IgD-negative memory B cell (primary cell): ENCODE results near the gene RASSF5. TPM values are rescaled to one million over a fixed set of nuclear protein-coding genes. Genes with fewer than 3 reads are reported as not detected.
A peak's percentile ranks its signal among the peaks of the same experiment; 100 is the strongest.

Experiments used
- H3K27ac Mint-ChIP-seq, 3 donors: one replicate each; pipeline ENCODE4 v1.8.0; 2020 to 2022; ENCODE audit warnings: mild to moderate bottlenecking in 3 of 3, mixed read lengths in 3 of 3, moderate library complexity in 1 of 3
- H3K27me3 Mint-ChIP-seq: one replicate; pipeline ENCODE4 v1.8.0; 2021; ENCODE audit warnings: mixed read lengths
- H3K36me3 Mint-ChIP-seq: one replicate; pipeline ENCODE4 v1.8.0; 2020; ENCODE audit warnings: mild to moderate bottlenecking, mixed read lengths
- H3K4me1 Mint-ChIP-seq, 3 donors: one replicate each; pipeline ENCODE4 v1.8.0; 2020 to 2022; ENCODE audit warnings: mixed read lengths in 3 of 3, mild to moderate bottlenecking in 1 of 3
- H3K4me3 Mint-ChIP-seq, 4 donors: one replicate each; pipeline ENCODE4 v1.8.0; 2020 to 2022; ENCODE audit warnings: mild to moderate bottlenecking in 4 of 4, mixed read lengths in 4 of 4, moderate library complexity in 3 of 4
- H3K9me3 Mint-ChIP-seq, 3 donors: one replicate each; pipeline ENCODE4 v1.8.0; 2020 to 2021; ENCODE audit warnings: mixed read lengths in 3 of 3, mild to moderate bottlenecking in 1 of 3
- polyA plus RNA-seq: library from polyadenylated mRNA; unstranded; fragments of 300-500 nt; fragmentation: Illumina TruSeq; gene quantifications from one replicate; pipeline ENCODE4 v1.2.3, GENCODE V29; 2021

The RASSF5 gene
- polyA plus RNA-seq, 1 donor from 2014 or later: 130 TPM

DNA sequence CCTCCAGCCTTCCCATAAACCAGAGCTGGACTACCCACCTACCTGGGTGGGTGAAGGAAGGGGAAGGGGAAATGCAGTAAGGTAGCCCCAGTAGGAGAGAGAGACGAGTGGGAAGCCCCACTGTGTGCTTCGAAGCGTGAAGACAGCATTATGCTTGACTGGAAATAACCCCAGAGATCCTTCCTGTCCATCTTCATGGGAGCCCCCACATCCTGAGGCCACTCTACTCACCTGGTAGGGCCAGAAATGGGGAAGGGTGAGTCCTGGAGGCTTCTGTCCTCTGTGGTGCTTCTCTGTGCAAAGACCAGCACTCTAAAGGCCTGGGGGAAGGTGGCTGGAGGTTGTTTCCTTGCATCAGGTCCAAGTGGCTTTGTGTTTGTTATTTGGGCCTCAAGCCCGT is 10.0 kb upstream of the RASSF5 start:
- no peaks in the 10 kb centered on the region for H3K9me3 Mint-ChIP-seq
- peak overlapping the region; percentile 4 to 91 (median 90) for H3K27ac Mint-ChIP-seq
- H3K4me1 Mint-ChIP-seq: peaks cover 35 to 36% (median 36%) of the 10 kb centered on the region in 3 donors
- peak overlapping the region in 2 of 4 donors; percentile 79 to 90 for H3K4me3 Mint-ChIP-seq
- peaks cover 1% of the 10 kb centered on the region for H3K27me3 Mint-ChIP-seq
- no peaks in the 10 kb centered on the region for H3K36me3 Mint-ChIP-seq

DNA sequence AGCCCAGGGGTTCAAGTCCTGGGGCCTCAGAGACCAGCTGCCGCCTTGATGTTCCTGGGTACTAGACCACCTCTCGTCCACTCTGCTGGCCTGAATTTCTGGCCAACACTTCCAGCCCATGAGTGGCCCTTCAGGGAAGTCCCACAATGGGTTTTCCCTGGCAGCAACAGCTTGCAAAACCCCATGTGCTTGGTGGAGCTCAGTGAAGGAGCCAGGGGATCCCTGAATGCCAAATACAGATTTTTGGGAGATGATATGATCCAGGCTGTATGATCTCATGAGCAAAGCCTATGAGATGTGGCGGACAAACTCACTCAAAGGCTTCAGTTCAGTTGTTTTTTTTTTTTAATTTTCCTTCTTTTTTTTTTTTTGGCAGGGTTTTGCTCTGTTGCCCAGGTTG is 9.6 kb upstream of the RASSF5 start:
- Mint-ChIP-seq H3K4me1 (peaks cover 35 to 36% (median 36%) of the 10 kb centered on the region in 3 donors), H3K9me3 (no peaks in the 10 kb centered on the region), H3K27me3 (peaks cover 1% of the 10 kb centered on the region), H3K36me3 (no peaks in the 10 kb centered on the region), H3K27ac (peak overlapping the region in 2 of 3 donors; percentile 59 to 90), H3K4me3 (no peak overlapping the region)

DNA sequence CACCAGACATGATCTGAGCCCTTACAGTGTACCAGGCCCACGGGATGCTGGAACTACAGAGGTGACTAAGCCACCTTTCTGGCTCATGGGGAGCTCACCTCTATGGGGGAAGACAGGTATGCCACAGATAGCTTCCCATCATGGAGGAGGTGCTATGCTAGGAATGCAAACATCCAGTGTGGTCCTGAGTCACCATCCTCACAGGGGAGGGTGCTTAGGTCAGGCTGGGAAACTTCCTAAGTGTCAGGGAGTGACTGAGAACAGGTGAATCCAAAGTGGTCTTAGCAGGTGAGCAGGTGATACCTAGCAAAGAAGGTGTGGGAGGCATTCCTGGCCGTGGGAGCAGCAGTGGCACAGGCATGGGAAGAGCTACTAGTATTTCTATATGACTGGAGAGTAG is 8.6 kb upstream of the RASSF5 start:
- Mint-ChIP-seq H3K27ac (peak overlapping the region in 1 of 3 donors; percentile 90), H3K9me3 (no peaks in the 10 kb centered on the region), H3K4me1 (peaks cover 35 to 42% (median 36%) of the 10 kb centered on the region in 3 donors), H3K27me3 (peaks cover 1% of the 10 kb centered on the region), H3K36me3 (no peaks in the 10 kb centered on the region), H3K4me3 (peak overlapping the region in 2 of 4 donors; percentile 3 to 7)

DNA sequence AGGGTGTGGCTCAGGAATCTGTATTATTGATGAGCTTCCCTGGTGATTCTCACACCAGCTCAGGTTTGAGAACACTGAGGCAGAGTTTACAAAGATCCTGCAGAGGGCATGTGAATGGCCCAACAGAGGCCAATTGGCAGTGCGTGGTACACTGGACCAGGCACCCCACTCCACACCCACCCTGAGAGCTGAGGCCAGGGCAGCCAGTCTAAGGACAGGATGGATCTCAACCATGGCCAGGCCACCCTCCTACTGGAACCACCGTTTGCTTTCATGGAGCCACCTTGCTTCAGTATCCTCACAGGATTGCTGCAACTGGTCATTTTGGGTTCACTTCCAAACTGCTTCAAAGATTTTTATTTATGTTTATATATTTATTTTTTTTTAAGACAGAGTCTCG is 7.3 kb upstream of the RASSF5 start:
- H3K4me1 Mint-ChIP-seq: peaks cover 36 to 46% (median 36%) of the 10 kb centered on the region in 3 donors
- H3K27ac Mint-ChIP-seq: no peak overlapping the region
- no peak overlapping the region for H3K4me3 Mint-ChIP-seq
- no peaks in the 10 kb centered on the region for H3K9me3 Mint-ChIP-seq
- no peaks in the 10 kb centered on the region for H3K36me3 Mint-ChIP-seq
- peaks cover 1% of the 10 kb centered on the region for H3K27me3 Mint-ChIP-seq

DNA sequence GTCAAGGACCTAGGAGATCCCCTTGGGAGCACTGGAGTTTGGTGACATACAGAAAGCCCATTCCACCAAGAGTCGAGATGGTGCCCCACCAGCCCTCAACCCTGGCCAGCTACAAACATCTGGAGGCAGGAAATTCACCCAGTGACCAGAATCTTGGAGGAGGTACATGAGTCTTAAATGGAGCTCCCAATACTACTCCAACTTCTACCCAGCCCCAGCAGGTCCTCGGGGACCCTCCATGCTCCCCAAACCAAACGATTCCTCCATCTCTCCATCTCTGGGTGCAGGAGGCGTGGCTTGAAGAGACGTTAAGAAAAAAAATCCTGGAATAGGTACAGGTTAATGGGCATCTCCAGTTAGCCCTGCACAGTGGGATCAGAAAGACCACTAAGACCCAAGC is 5.5 kb upstream of the RASSF5 start:
- no peak overlapping the region for H3K4me3 Mint-ChIP-seq
- H3K36me3 Mint-ChIP-seq: no peaks in the 10 kb centered on the region
- peaks cover 2% of the 10 kb centered on the region for H3K27me3 Mint-ChIP-seq
- peaks cover 17 to 37% (median 26%) of the 10 kb centered on the region in 3 donors for H3K4me1 Mint-ChIP-seq
- H3K9me3 Mint-ChIP-seq: no peaks in the 10 kb centered on the region
- peak overlapping the region in 1 of 3 donors; percentile 19 for H3K27ac Mint-ChIP-seq

- peaks cover 12 to 31% (median 21%) of the 10 kb centered on the region in 3 donors for H3K4me1 Mint-ChIP-seq
- H3K27ac Mint-ChIP-seq: peak overlapping the region in 1 of 3 donors; percentile 19
- no peak overlapping the region for H3K4me3 Mint-ChIP-seq
- peaks cover 2% of the 10 kb centered on the region for H3K27me3 Mint-ChIP-seq
- H3K9me3 Mint-ChIP-seq: no peaks in the 10 kb centered on the region
- H3K36me3 Mint-ChIP-seq: no peaks in the 10 kb centered on the region
Measured at GRCh38 chr1:206502403-206502802, 4.9 kb upstream of the RASSF5 start.

DNA sequence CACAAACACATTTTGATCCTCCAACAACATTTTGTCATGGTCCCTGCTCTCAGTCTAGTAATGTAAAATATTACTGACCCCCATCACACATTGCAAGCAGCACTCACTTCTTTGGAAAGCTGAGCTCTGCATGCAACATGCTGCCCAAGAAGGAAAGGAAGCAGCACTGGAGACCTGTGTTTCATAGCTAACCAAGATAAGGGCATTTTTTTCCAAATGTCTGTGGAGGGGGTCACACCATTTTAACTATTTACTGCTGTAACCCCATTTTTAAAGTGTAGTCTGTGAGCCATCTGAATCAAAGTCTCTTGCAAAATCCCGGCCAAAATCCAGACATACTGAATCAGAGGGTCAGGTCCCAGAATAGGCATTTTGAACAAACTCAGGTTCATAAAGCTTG is 4.5 kb upstream of the RASSF5 start:
- Mint-ChIP-seq H3K27ac (no peak overlapping the region), H3K4me1 (peaks cover 9 to 31% (median 17%) of the 10 kb centered on the region in 3 donors)

GRCh38 chr1:206503591-206504362 is 3.6 kb upstream of the RASSF5 start:
- Mint-ChIP-seq H3K4me3 (peak overlapping the region in 1 of 4 donors; percentile 52), H3K27me3 (peaks cover 5% of the 10 kb centered on the region), H3K4me1 (peaks cover 3 to 28% (median 13%) of the 10 kb centered on the region in 3 donors), H3K36me3 (no peaks in the 10 kb centered on the region), H3K9me3 (no peaks in the 10 kb centered on the region), H3K27ac (peak overlapping the region in 1 of 3 donors; percentile 32)

More for the DNA sequence above, 4.5 kb upstream of the RASSF5 start:
- Mint-ChIP-seq H3K27me3 (peaks cover 2% of the 10 kb centered on the region), H3K9me3 (no peaks in the 10 kb centered on the region), H3K4me3 (no peak overlapping the region), H3K36me3 (no peaks in the 10 kb centered on the region)

DNA sequence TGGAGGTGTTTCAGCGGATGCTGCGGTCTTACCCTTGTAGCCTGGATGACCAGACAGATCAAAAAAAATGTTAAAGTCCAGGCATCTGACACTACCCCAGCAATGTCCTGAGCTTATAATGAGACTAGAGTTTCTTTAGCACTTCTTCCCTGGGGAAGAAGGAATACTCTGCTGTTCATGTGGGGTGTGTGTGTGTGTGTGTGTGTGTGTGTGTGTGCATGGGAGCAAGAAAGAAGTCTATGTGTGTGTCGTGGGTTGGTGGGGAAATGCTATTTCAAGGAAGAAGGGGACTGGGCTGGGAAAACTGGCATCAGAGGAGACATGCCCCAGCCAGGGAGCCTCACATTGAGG is 3.0 kb upstream of the RASSF5 start:
- peaks cover 3 to 27% (median 13%) of the 10 kb centered on the region in 3 donors for H3K4me1 Mint-ChIP-seq
- H3K9me3 Mint-ChIP-seq: no peaks in the 10 kb centered on the region
- peak overlapping the region in 1 of 3 donors; percentile 32 for H3K27ac Mint-ChIP-seq
- peaks cover 9% of the 10 kb centered on the region for H3K27me3 Mint-ChIP-seq
- peak overlapping the region in 1 of 4 donors; percentile 52 for H3K4me3 Mint-ChIP-seq
- H3K36me3 Mint-ChIP-seq: no peaks in the 10 kb centered on the region

GRCh38 chr1:206505702-206506355 is 1.5 kb upstream of the RASSF5 start:
- no peaks in the 10 kb centered on the region for H3K36me3 Mint-ChIP-seq
- no peaks in the 10 kb centered on the region for H3K9me3 Mint-ChIP-seq

GRCh38 chr1:206506405-206507283 is 687 bp upstream of the RASSF5 start:
- peak overlapping the region; percentile 82 to 94 (median 88) for H3K4me3 Mint-ChIP-seq
- peaks cover 14% of the 10 kb centered on the region for H3K27me3 Mint-ChIP-seq
- peaks cover 3 to 27% (median 13%) of the 10 kb centered on the region in 3 donors for H3K4me1 Mint-ChIP-seq
- H3K27ac Mint-ChIP-seq: peak overlapping the region in 2 of 3 donors; percentile 71 to 87
- H3K36me3 Mint-ChIP-seq: no peaks in the 10 kb centered on the region
- H3K9me3 Mint-ChIP-seq: no peaks in the 10 kb centered on the region

More at GRCh38 chr1:206505702-206506355, 1.5 kb upstream of the RASSF5 start:
- Mint-ChIP-seq H3K27me3 (peaks cover 9% of the 10 kb centered on the region), H3K4me3 (peak overlapping the region; percentile 82 to 94 (median 88)), H3K4me1 (peaks cover 3 to 27% (median 13%) of the 10 kb centered on the region in 3 donors), H3K27ac (no peak overlapping the region)

DNA sequence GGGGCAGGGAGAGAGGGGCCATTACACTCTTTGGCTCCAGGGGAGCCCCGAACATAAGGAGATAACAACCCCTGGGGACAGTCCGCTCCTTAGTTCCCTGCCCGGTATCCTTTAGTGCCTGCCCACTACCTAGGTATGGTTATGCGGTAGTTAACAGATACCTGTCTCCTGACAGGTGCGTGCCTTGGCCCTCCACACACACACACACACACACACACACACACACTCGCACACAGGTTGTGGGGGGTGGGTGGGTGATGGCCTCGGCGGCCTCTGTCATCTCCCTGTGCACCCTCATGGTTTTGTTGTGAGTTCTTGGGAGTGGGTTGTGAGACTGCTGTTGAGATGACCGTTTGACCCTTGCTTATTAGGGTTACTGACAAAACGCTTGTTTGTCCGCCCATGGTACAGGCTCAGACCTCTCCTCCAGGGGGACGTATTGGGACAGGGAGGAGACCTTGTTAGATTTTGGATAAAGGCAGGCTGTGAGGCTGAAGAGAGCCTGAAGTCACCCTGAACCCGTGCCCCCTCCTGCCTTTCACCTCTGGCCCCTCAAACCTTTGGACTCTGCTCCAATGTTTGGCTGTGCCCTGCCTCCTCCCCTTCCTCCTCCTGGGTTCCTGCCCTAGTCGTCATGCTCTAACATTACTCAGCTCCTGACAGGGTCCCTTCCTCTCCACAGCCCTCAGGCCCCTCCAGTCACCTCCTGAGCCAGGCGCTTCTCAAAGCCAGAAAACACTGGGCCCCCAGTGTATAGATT is 979 bp downstream of the RASSF5 start:
- Mint-ChIP-seq H3K27ac (peak overlapping the region in 1 of 3 donors; percentile 74), H3K4me1 (peaks cover 3 to 25% (median 13%) of the 10 kb centered on the region in 3 donors), H3K9me3 (no peaks in the 10 kb centered on the region), H3K4me3 (peak overlapping the region; percentile 71 to 91 (median 88)), H3K36me3 (no peaks in the 10 kb centered on the region), H3K27me3 (peaks cover 14% of the 10 kb centered on the region)

DNA sequence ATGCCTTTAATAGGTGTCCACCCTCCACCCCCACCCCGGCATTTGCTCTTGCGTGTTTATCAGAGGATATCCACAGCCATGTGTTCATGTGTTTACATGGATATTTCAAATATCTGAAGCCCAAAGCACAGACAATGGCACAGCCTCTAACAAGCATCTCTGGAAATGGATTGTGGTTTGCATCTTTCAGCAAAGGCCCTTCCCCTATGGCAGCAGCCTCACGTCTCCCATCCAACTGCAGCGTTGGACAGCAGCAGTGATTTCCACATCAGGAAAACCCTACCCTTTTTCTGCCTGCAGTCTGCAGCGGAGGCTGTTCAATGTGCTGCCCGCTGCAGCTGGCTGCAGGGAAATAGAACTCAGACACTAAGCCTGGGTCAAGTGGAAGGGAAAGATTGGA is 1.6 kb downstream of the RASSF5 start:
- peaks cover 3 to 19% (median 13%) of the 10 kb centered on the region in 3 donors for H3K4me1 Mint-ChIP-seq
- peaks cover 14% of the 10 kb centered on the region for H3K27me3 Mint-ChIP-seq
- peak overlapping the region; percentile 33 to 91 (median 73) for H3K4me3 Mint-ChIP-seq
- H3K9me3 Mint-ChIP-seq: no peaks in the 10 kb centered on the region
- no peaks in the 10 kb centered on the region for H3K36me3 Mint-ChIP-seq
- peak overlapping the region in 1 of 3 donors; percentile 74 for H3K27ac Mint-ChIP-seq
